Panc1 (cell line): ENCODE measurements around the gene RAB2B. TPM values are rescaled to one million over a fixed set of nuclear protein-coding genes. Genes with fewer than 3 reads are reported as not detected.

Experiments used
- ATAC-seq: fragments of 200-7000 bp; cut with Tn5 transposase; 2 replicates; pipeline ENCODE4 v1.9.1; 2020; ENCODE audit warnings: mild to moderate bottlenecking, moderate library complexity
- BruUV-seq: library from RNA; stranded (reverse); fragments of 400-500 nt; replicated peaks from 2 replicates; lab custom pipeline; 2021; lab: Mats Ljungman, UMichigan
- CTCF ChIA-PET: fragments of 300-600 bp; sonication (Branson Sonifier 250); formaldehyde crosslinking; loops from one replicate; lab custom pipeline; 2022; ENCODE audit warnings: antibody characterized with exemption; lab: Charles Lee
- POLR2A ChIA-PET: fragments of 300-600 bp; sonication (Branson Sonifier 250); formaldehyde crosslinking; loops from one replicate; lab custom pipeline; 2022; ENCODE audit warnings: antibody characterized with exemption; lab: Charles Lee
- DNase-seq: peaks from one replicate; pipeline ENCODE4 v3.0.0-alpha.2; 2010; ENCODE audit warnings: low read depth, low spot score
- H3K27ac ChIP-seq: 2 replicates; pipeline ENCODE4 v1.5.1; 2011; ENCODE audit warnings: mild to moderate bottlenecking, low read length, inconsistent platforms
- H3K27me3 ChIP-seq: fragments of 200-500 bp; sonication (Bioruptor generic); 2 replicates; pipeline ENCODE4 v1.6.0; 2014; ENCODE audit warnings: low read length, inconsistent platforms; ENCODE audit not compliant: control insufficient read depth, insufficient read depth
- H3K36me3 ChIP-seq: fragments of 200-500 bp; sonication (Bioruptor generic); 2 replicates; pipeline ENCODE4 v1.5.1; 2014; ENCODE audit warnings: inconsistent platforms, mild to moderate bottlenecking, low read length, moderate library complexity; ENCODE audit not compliant: control insufficient read depth, insufficient read depth
- H3K4me1 ChIP-seq: 2 replicates; pipeline ENCODE4 v1.5.1; 2011; ENCODE audit warnings: inconsistent platforms, mild to moderate bottlenecking, low read length, moderate library complexity; ENCODE audit not compliant: control insufficient read depth, insufficient read depth
- H3K4me3 ChIP-seq, 2 experiments: 2 replicates each; pipeline ENCODE4 v1.5.1; 2011 to 2012; ENCODE audit warnings: low read depth in 2 of 2, low read length in 2 of 2, mild to moderate bottlenecking in 2 of 2, inconsistent platforms in 1 of 2, moderate library complexity in 1 of 2
- H3K9me3 ChIP-seq: fragments of 200-500 bp; sonication (Bioruptor generic); 2 replicates; pipeline ENCODE4 v1.5.1; 2014; ENCODE audit warnings: low read depth, mild to moderate bottlenecking, inconsistent platforms, low read length, moderate library complexity; ENCODE audit not compliant: control insufficient read depth, insufficient read depth
- CTCF ChIP-seq: fragments of 450-650 bp; IDR thresholded peaks from 2 replicates; pipeline ENCODE4 v1.5.1; 2017; ENCODE audit warnings: mild to moderate bottlenecking
- POLR2AphosphoS5 ChIP-seq: IDR thresholded peaks from 2 replicates; pipeline ENCODE4 v1.6.1; 2012; ENCODE audit warnings: mild to moderate bottlenecking, low read depth, low read length, moderate library complexity
- REST ChIP-seq, 2 experiments: IDR thresholded peaks; 2 replicates each; pipeline ENCODE4 v1.6.1; 2011 to 2012; ENCODE audit warnings: low read depth in 2 of 2, control low read depth in 1 of 2, low read length in 1 of 2, mild to moderate bottlenecking in 1 of 2, moderate library complexity in 1 of 2; ENCODE audit not compliant: insufficient read depth in 1 of 2
- SIN3A ChIP-seq: IDR thresholded peaks from 2 replicates; pipeline ENCODE4 v1.6.1; 2012; ENCODE audit warnings: low read depth, mild to moderate bottlenecking, low read length, moderate library complexity, borderline replicate concordance; ENCODE audit not compliant: insufficient read depth
- TCF7L2 ChIP-seq: IDR thresholded peaks from 2 replicates; pipeline ENCODE4 v1.6.1; 2011; ENCODE audit warnings: mild to moderate bottlenecking, low read depth, low read length, inconsistent platforms
- in situ Hi-C: cut with HindIII; loops from 2 replicates; pipeline ENCODE4 v1.10.0; 2016; ENCODE audit warnings: low sequenced_read_pairs, low pct_unique_long_range_greater_than_20kb
- intact Hi-C: fragments of 100-400 bp; cut with micrococcal nuclease; formaldehyde crosslinking; loops from one replicate; pipeline ENCODE4 v1.10.0; 2022; ENCODE audit not compliant: unreplicated experiment
- total RNA-seq: library from RNA; stranded (reverse); gene quantifications from one replicate; pipeline ENCODE4 v1.2.1, GENCODE V29; 2021; ENCODE audit not compliant: unreplicated experiment

The RAB2B gene
- total RNA-seq, 1 experiment from 2014 or later = 17.0 TPM

- POLR2A ChIA-PET = no interaction called here
- in situ Hi-C loops = no loop called here
- CTCF ChIA-PET = no interaction called here
- Histone ChIP-seq H3K4me3 (no peak overlapping the region), H3K27ac (no peak overlapping the region), H3K9me3 (no peaks in the 10 kb centered on the region), H3K4me1 (no peaks in the 10 kb centered on the region), H3K27me3 (no peaks in the 10 kb centered on the region), H3K36me3 (no peaks in the 10 kb centered on the region)
- no peak for ATAC-seq
- DNase-seq = no peak
- BruUV-seq = no TSS peak
- TF ChIP-seq SIN3A (no peak), REST (IDR thresholded peaks at IDR 0.05; ENCODE audit: insufficient read depth in 1 of 2, low read depth in 2 of 2, low read length in 1 of 2) (no peak), POLR2AphosphoS5 (no peak), TCF7L2 (no peak), CTCF (no peak)
- intact Hi-C loops = no loop called here
These were observed 44.0 kb upstream of the RAB2B start for GRCh38 chr14:21520767-21521166.

GRCh38 chr14:21518725-21519124 lies 42.0 kb upstream of the RAB2B start:
- BruUV-seq = no TSS peak
- in situ Hi-C loops = no loop called here
- CTCF ChIA-PET = no interaction called here

More at GRCh38 chr14:21518725-21519124, 42.0 kb upstream of the RAB2B start:
- intact Hi-C loops = no loop called here
- no peaks in the 10 kb centered on the region for H3K4me1 ChIP-seq
- ATAC-seq (no peak), DNase-seq (no peak)
- TF ChIP-seq TCF7L2 (no peak), REST (IDR thresholded peaks at IDR 0.05; ENCODE audit: insufficient read depth in 1 of 2, low read depth in 2 of 2, low read length in 1 of 2) (no peak), SIN3A (no peak), POLR2AphosphoS5 (no peak), CTCF (no peak)
- H3K27me3 ChIP-seq = no peaks in the 10 kb centered on the region
- H3K36me3 ChIP-seq = no peaks in the 10 kb centered on the region
- H3K9me3 ChIP-seq = no peaks in the 10 kb centered on the region
- POLR2A ChIA-PET = no interaction called here
- no peak overlapping the region for H3K27ac ChIP-seq
- H3K4me3 ChIP-seq = no peak overlapping the region
